Adipocyte (in vitro differentiated cells): ENCODE measurements around the gene ZNF417.
"Not testable (repeated sequence)": the region's sequence is repeated elsewhere in the genome, so short reads cannot be mapped to it uniquely, and the experiment has no call there.

Source experiments
- DNase-seq: peaks from one replicate; pipeline ENCODE4 v3.0.0-alpha.2; 2015; ENCODE audit warnings: low read depth
- H3K27me3 ChIP-seq: replicated peaks from 2 replicates; pipeline ENCODE4 v1.7.0; 2013; ENCODE audit warnings: mild to moderate bottlenecking, low read length, moderate library complexity; ENCODE audit not compliant: control insufficient read depth, insufficient read depth
- H3K36me3 ChIP-seq: 2 replicates; pipeline ENCODE4 v1.7.0; 2013; ENCODE audit warnings: low read length, mild to moderate bottlenecking, moderate library complexity; ENCODE audit not compliant: control insufficient read depth, insufficient read depth, severe bottlenecking
- H3K4me1 ChIP-seq: 2 replicates; pipeline ENCODE4 v1.7.0; 2013; ENCODE audit warnings: mild to moderate bottlenecking, low read length, moderate library complexity; ENCODE audit not compliant: control insufficient read depth, insufficient read depth
- H3K4me3 ChIP-seq: 2 replicates; pipeline ENCODE4 v1.7.0; 2013; ENCODE audit warnings: mild to moderate bottlenecking, low read length, moderate library complexity
- H3K9ac ChIP-seq: 2 replicates; pipeline ENCODE4 v1.7.0; 2013; ENCODE audit warnings: mild to moderate bottlenecking, low read length, moderate library complexity
- H3K9me3 ChIP-seq: 2 replicates; pipeline ENCODE4 v1.7.0; 2013; ENCODE audit warnings: mild to moderate bottlenecking, low read length, moderate library complexity; ENCODE audit not compliant: control insufficient read depth

The ZNF417 gene

DNA sequence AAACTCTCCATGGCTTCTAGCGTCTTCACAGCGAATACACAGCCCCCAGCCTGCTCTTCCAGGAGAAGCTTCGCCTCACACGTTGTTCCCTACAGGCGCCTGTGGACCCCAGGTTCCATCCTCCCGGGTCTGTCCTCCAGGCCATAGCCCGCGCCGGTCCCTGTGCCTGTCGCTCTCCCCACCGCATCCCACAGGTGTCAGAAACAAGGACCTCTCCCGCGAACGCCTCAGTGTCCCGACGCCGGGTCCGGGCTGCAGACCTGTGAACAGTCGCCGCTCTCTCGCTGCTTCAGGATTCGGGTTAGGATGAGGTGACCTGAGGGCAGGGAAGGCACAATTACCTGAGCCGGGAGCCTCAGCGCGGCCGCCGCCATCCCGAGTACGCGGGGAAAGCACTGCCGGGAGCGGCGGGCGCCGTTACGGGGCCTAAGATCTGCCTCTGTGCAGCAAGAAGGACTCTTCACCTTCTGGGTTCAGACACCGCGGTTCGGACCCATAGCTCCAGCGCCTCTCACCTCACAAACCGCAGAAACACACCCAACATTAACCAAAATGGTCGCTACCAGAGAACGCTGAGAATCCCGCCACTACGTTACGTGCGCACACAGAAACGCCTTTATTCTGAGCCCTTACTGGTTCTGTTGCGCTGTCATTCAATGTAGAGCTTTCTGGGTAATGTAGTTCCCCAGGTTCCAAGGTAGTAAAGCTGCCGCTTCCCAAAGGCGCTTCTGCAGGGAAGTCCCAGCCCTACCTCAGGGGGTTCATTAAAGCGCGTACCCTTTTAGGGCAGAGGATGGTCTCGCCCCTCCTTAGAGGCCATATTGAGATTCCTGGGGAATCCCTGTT is 18.7 kb upstream of the ZNF417 start, which contains the start of gene ZNF418:
Gene ZNF418, minus strand, starts transcription at position 583 of the 846 bp plus-strand sequence. CDS start 1,580 bp downstream, outside the sequence.
- Histone ChIP-seq H3K4me1 (peaks cover 4% of the 10 kb centered on the region), H3K9me3 (no peaks in the 10 kb centered on the region), H3K27me3 (no peaks in the 10 kb centered on the region), H3K9ac (peak within 1 kb of the TSS; percentile 85), H3K4me3 (peak within 1 kb of the TSS; percentile 87), H3K36me3 (peaks cover 21% of the 10 kb centered on the region)
- peak; percentile 80 for DNase-seq

DNA sequence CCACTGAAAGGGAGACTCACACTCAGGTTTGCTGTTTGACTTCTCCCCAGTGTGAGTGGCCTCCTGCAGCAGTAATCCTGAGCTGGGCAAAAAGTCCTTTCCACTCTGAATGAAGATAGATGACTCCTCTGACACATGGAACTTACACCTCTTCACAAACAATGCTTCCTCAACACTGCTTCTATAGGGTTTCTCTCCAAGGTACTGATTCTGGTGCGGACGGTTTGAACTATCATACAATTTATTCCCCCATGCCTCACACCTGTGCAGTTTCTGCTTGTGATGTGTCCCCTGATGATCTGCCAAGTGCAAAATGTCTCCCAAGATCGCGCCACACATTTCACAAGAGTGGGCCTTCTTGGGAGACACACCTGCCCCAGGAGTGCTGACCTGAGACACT is 11.2 kb upstream of the ZNF417 start:
- DNase-seq, result no peak
- Histone ChIP-seq H3K27me3 (no peaks in the 10 kb centered on the region), H3K9me3 (peaks cover 35% of the 10 kb centered on the region), H3K4me1 (no peaks in the 10 kb centered on the region), H3K36me3 (peaks cover 43% of the 10 kb centered on the region), H3K9ac (no peak overlapping the region), H3K4me3 (peak overlapping the region; percentile 35)

DNA sequence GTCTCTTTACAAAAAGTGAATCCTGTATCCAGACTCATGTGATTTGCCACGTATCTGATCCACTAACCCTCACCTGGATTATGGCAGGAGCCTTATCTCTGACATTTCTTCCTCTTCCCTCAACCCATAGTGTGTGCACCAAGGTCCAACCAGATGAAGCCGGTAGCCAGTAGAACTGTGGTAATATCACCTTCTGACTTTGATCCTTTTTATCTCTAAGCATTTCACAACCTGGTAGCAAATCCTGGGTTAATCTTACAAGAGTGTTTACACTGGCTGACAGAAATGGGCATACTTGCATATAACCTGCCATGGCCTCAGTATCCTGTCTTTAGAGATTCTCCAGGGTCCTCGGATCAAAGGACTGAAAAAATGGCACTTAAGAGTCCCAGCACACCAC is 1.9 kb downstream of the ZNF417 start:
- no peak overlapping the region for H3K9ac ChIP-seq
- H3K36me3 ChIP-seq, result peaks cover 17% of the 10 kb centered on the region
- no peaks in the 10 kb centered on the region for H3K9me3 ChIP-seq
- no peaks in the 10 kb centered on the region for H3K27me3 ChIP-seq
- no peak overlapping the region for H3K4me3 ChIP-seq
- H3K4me1 ChIP-seq, result peaks cover 9% of the 10 kb centered on the region
- DNase-seq, result no peak

DNA sequence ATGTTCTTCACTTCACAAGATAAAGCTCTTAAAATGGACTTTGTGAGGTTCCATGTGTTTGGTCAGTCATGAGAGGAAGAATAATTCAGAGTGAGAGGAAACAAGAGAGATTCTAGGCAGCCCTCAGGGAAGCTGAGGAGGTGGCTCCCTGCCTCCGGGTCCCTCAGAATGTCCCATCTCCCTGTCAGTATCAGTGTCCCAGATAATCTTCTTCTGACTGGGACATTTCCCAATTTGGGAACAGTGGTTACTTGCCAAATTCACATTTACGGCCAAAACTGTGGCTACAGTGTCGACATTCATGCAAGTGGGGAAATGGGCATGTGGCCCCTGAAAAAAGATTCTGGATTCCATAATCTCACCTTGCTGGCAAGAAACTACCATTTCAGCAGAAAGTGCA is 9.0 kb downstream of the ZNF417 start:
- H3K9ac ChIP-seq, result no peak overlapping the region
- peaks cover 6% of the 10 kb centered on the region for H3K4me1 ChIP-seq
- no peaks in the 10 kb centered on the region for H3K27me3 ChIP-seq
- no peak overlapping the region for H3K4me3 ChIP-seq
- no peaks in the 10 kb centered on the region for H3K9me3 ChIP-seq
- peaks cover 34% of the 10 kb centered on the region for H3K36me3 ChIP-seq
- no peak for DNase-seq

DNA sequence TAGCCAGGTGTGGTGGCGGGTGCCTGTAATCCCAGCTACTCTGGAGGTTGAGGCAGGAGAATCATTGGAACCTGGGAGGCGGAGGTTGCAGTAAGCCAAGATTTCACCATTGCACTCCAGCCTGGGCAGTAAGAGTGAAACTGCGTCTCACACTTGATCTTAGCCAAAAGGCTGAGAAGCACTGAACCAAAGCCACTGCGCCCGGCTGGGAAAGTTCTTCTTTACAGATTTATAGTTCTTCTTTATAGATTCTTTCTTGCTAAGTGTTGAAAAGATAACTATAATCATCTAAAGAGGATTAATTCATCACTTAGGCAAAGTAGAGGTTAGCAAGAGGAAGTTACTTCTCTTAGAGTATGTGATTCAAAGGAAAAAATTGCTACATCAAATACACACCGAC is 11.1 kb downstream of the ZNF417 start:
- Histone ChIP-seq H3K9ac (no peak overlapping the region), H3K36me3 (peaks cover 20% of the 10 kb centered on the region), H3K27me3 (no peaks in the 10 kb centered on the region), H3K4me3 (no peak overlapping the region), H3K9me3 (no peaks in the 10 kb centered on the region), H3K4me1 (peaks cover 6% of the 10 kb centered on the region)
- DNase-seq, result no peak

DNA sequence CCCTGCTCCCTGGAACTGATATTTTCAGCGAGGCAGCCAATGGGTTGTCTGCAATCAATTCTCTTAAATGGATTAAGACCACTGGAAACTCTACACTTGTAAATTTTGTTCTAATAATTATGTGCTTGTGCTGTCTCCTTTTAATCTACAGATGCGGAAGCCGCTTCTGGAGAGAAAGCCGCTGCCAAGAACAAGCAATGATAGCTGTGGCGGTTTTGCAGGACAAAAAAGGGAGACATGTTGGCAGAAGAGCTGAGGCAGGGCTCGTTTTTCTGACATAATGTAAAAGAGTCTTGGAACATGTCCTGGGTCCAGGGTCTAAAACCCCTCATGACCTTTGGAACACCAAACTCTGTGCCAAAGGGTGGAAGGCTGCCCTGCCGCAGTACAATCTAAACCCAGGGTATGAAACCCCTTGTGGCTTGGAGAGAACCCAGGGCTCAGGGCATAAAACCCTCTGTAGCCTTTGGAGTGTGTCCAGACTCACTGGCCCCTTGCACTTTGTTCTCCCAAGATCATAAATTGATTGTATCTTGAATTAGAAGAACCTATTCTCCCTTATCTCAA is 12.7 kb downstream of the ZNF417 start:
- H3K9me3 ChIP-seq, result no peaks in the 10 kb centered on the region
- no peak overlapping the region for H3K4me3 ChIP-seq
- no peak for DNase-seq
- no peaks in the 10 kb centered on the region for H3K27me3 ChIP-seq
- H3K36me3 ChIP-seq, result peaks cover 13% of the 10 kb centered on the region
- peaks cover 6% of the 10 kb centered on the region for H3K4me1 ChIP-seq
- H3K9ac ChIP-seq, result no peak overlapping the region

DNA sequence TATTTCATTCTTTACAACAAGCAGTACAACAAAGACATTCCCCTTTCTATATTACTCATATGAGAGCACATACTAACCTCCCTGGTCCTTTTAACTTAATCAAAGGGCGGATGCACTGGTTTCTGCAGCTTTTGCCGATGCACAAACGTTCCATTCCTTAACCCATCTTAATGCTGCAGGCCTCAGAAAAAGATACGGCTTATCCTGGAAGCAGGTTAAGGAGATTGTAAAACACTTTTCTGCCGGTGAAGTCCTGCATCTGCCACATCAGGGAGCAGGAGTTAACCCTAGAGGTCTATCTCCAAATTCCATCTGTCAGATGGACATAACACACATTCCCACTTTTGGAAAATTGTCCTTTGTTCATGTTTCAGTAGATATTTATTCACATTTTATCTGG is 16.1 kb downstream of the ZNF417 start:
- Histone ChIP-seq H3K36me3 (no peaks in the 10 kb centered on the region), H3K9me3 (no peaks in the 10 kb centered on the region), H3K4me1 (peaks cover 6% of the 10 kb centered on the region), H3K9ac (no peak overlapping the region), H3K27me3 (no peaks in the 10 kb centered on the region), H3K4me3 (no peak overlapping the region)
- DNase-seq, result no peak

DNA sequence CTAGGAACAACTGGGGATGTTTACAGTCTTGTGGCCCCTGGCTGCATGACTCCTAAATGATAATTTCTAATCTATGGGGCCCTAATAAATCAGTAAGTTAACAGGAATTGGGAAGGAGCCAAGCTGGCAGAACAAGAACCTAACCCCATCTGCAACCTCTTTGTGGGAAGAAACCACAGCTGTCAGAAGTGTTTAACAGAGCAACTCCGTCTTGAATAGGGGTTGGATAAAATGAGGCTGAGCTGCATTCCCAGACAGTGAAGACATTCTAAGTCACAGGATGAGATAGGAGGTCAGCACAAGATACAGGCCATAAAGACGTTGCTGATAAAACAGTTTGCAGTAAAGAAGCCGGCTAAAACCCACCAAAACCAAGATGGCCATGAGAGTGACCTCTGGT is 25.7 kb downstream of the ZNF417 start:
- not testable (repeated sequence) for H3K4me3 ChIP-seq, H3K4me1 ChIP-seq, H3K27me3 ChIP-seq, H3K9me3 ChIP-seq, H3K9ac ChIP-seq, H3K36me3 ChIP-seq, DNase-seq

DNA sequence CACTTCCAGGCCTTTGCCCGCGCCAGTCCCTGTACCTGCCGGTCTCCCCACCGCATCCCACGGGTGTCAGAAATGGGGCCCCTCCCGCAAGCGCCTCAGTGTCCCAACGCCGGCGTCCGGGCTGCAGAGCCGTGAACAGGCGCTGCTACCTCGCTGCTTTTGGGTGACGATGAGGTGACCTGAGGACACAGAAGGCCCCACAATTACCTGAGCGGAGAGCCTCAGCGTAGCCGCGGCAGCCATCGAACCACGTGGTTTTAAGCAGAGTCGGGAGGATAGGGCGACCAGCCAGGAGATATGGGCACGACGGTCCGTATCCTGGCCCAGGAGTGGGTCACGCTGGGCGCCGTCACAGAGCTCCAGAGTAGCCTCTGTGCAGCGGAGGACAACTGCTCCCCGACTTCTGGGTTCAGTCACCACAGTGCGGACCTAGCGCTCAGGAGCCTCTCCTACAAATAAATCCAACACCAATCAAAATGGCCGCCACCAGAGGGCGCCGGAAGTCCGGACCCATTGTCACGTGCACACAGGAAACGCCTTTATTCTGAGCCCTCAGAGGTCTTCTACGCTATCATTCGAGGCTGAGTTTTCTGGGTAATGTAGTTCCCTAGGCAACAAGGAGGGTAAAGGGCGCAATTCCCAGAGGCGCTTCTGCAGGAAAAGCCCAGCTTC is 27.7 kb downstream of the ZNF417 start, which contains the start of gene ZNF814:
Gene ZNF814, minus strand, starts transcription at position 478 of the 672 bp plus-strand sequence. Its CDS starts 235 bp downstream, at position 243.
- peak within 1 kb of the TSS; percentile 84 for H3K9ac ChIP-seq
- H3K9me3 ChIP-seq, result no peaks in the 10 kb centered on the region
- H3K4me3 ChIP-seq, result peak within 1 kb of the TSS; percentile 90
- H3K36me3 ChIP-seq, result peaks cover 12% of the 10 kb centered on the region
- H3K27me3 ChIP-seq, result no peaks in the 10 kb centered on the region
- peak; percentile 87 for DNase-seq
- H3K4me1 ChIP-seq, result no peaks in the 10 kb centered on the region

DNA sequence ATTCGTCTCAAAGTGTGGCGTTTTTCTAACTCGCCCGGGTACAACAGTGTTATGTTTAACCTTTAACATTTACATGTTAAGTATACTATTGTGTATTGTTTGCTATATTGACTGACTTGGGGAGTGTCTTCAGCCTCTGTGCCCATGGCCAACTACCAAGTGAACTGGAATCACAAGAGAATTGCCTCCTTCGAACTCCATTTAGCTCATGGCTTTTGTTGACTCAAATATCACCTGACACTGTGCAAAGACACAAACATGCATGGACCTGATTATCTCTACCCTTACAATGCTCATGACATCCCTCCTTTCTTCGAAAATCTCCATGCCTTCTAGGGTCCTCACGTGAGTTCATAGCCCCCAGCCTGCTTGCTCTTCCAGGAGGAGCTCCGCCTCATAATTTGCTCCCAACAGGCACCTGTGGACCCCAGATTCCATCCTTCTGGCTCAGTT is 28.3 kb downstream of the ZNF417 start:
- Histone ChIP-seq H3K9me3 (no peaks in the 10 kb centered on the region), H3K27me3 (no peaks in the 10 kb centered on the region), H3K4me3 (peak overlapping the region; percentile 90), H3K4me1 (no peaks in the 10 kb centered on the region), H3K9ac (peak overlapping the region; percentile 84), H3K36me3 (peaks cover 12% of the 10 kb centered on the region)
- peak; percentile 27 for DNase-seq
